Stimulated activated CD8-positive, alpha-beta memory T cell treated with anti-CD3 and anti-CD28 coated beads, Interleukin-7, amount 100 ng/mL, for 4 hours (primary cell): ENCODE measurements around the gene ZBTB22.
"Not testable (repeated sequence)": the region's sequence is repeated elsewhere in the genome, so short reads cannot be mapped to it uniquely, and the experiment has no call there.

Experiments used
- DNase-seq, 2 donors: peaks; one replicate each; pipeline ENCODE4 v3.0.0-alpha.2; 2020; ENCODE audit warnings: low read depth in 2 of 2

Gene ZBTB22

DNA sequence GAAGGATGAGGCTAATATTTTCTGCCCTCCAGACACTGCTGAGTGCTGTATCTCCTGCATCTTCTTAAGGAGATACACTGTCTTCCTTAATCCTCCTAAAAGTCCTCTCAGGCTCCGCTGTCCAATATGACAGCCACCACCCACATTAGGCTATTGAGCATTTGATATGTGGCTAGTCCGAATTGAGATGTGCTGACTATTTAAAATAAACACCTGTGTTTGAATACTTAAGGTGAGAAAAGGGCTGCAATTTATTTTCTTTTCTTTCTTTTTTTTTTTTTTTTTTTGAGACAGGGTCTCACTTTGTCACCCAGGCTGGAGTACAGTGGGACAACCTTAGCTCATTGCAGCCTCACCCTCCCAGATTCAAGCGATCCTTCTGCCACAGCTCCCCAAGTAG, 15.7 kb downstream of the ZBTB22 start:
- DNase-seq = no peak

DNA sequence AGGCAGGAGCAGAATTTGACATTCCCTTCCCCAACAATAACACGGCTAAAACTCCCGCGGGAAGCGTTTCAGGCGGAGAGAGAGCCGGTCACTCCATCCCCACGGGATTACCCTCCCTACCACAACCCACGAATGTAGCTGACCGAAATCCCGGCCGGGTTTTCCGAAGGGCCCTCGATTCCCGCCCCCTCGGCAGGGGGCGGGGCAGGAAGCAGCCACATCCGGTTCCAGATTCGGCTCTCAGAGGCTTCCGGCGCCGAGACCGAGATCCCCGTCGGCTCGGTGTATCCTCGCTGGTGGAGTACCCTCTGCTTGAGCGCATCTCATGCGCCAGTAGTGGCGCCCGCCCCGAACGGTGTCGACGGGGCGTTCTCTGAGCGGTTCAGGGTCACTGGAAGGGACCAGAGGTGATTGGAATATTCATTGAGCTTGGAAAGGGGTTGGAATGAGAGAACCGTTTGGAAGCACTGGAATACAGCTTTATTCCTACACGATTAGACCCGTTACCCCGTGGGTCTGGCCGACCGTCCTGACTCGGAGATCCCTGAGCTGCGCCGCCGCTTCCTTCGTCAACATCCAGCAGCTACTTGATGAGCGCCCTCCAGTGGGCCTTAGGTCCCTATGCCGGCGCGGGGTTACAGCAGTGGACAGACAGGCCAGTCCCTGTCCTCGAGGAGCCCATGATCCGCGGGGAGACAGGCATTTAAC, 18.2 kb downstream of the ZBTB22 start:
- peak; percentile 86 to 90 for DNase-seq

DNA sequence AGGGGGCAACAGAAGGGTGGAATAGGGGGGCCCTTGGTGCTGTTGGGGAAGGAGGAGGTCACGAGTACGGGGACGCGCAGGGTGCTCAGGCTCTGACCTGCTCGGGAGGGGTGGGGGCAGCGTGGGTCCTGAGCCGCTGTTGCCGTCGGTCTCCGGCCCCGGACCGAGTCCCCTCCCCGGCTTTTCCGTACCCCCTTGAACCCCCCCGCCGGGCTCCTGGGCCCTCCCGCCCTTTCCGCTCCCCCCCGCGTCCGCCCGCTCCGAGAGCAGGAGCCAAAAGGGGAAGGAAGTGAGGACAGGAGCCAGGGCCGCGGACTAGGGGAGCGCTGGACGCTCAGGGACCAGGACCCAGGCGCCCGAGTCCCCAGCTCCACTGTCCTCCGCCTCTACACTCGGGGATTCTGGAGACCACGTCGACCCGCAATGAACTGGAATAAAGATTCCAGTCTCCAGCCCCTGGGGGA, 18.7 kb downstream of the ZBTB22 start, which contains the start of gene RGL2:
TSS of gene RGL2 (minus strand) at position 170 of the 464 bp plus-strand sequence. CDS start 332 bp downstream, outside the sequence.
- peak; percentile 33 to 60 for DNase-seq

DNA sequence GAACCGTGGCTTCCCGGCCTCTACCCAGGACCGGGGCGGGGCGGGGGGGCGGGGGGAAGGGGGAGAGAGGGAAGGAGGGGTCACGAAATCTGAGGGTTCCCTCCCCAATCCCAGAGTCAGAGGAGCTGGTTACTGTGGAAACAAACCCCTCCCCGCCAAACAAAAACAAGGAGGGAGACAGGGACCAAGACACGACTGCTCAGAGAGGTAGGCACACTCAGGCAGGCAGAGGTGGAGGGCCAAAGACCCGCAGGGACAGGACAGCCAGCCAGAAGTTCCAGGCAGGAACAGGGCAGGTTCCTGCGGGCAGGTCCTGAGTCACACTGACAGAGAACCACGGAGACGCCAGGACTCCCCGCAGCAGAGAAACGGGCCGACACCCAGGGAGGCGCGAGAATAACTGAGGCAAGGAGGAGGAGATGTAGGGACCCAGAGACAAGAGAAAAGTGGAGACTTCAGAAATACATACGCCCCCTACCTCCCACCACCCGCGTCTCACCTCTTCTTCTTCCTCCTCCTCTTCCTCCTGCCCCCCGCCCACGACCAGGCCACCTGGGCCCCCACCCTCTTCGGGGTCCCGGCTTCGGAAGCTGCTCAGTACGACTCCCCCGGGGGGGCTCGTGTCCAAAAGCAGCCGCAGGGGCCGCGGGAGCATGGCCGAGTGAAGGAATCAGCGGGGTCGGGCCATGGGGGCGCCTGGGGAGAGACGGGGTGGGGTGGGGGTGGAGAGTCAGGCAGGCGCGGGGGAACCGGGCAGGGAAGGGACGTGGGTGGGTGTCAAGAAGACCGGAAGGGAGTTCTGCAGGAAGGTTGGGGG, 19.4 kb downstream of the ZBTB22 start:
- DNase-seq = peak; percentile 17 to 31

DNA sequence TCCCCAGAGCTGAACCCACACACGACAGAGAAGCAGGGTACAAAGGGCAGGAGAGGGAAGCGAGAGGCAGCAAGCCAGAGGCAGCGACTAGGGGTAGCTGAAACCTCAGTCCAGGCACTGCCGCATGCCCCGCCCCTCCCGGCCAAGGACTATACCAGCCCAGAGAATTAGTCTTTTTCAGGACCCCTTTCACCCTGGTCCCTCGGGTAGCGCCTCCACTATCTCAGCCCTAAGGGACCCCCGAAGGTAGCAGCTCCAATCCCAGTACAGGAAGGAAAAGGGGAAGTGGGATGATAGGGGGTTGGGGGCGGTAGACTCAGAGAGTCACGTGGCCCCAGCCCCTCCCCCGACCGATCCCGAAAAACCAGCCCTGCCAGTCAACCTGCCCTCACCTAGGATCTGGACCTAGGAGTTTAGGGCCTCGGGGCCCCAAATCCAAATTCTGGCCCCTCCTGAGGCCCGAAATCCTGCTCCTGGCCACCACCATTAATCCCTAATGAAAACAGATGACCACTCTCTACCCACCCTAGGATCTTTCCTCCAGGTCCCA, 20.1 kb downstream of the ZBTB22 start:
- DNase-seq = no peak

DNA sequence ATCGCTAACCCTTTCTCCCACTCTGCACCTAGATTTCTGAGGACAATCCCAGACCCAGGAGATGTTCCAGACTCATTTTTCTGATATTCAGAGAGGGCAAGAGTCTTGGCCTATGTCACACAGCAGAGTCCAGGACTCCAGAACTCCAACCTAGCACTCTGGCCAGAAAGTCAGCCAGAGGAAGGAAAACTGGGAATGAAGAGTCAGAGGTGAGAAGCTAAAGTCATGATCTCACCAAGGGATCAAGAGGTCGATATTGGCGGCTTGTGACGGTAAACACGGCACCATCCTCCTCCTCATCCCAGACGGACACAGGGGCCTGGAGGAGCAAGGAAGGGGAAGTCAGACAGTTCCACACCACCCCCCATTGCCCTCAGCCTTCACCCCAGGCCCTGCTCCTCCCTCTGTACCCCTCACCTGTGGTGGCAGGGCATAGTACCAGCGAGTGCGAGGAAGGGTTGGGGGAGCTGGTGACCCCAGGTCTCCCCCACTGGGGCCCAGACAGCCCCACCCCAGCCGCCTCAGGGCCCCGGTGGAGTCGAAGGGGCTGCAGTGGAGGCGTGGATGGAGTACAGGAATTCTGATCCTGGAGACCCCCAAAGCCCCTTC, 20.6 kb downstream of the ZBTB22 start:
- DNase-seq = no peak

DNA sequence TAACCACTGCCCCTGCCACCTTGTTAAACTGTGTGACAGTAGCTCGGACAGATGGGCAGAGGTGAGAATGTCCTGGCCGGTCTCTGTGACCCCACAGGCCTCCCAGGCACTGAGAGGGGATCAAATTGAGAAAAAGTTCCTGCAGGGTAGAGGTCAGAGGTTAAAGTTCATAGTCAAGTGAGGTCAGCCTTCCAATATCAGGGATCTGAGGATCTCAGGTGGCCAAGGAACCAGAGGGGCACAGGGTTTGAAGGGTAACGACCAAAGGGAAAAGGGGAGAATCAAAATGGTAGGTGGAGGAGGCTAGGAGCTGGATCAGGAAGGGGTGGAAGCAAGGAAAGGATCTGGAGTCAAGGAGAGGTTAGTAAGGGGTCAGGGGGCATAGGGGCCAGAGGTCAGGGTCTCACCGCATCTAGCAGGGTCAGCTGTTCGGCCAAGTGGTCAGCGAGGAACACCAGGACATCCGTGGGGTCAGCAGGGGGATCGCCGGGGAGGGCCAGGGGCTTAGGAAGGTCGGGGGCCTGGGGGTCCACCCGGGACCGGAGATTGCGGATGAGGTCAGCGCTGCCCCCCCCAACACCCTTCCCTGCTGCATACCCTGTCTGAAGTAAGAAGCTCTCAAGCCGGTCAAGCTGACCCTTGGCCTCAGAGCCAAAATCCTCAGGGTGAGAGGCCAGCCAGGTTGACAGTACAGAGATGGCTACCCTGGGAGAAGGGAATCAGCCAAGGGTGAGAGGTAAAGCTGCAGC, 21.7 kb downstream of the ZBTB22 start:
- DNase-seq = no peak

DNA sequence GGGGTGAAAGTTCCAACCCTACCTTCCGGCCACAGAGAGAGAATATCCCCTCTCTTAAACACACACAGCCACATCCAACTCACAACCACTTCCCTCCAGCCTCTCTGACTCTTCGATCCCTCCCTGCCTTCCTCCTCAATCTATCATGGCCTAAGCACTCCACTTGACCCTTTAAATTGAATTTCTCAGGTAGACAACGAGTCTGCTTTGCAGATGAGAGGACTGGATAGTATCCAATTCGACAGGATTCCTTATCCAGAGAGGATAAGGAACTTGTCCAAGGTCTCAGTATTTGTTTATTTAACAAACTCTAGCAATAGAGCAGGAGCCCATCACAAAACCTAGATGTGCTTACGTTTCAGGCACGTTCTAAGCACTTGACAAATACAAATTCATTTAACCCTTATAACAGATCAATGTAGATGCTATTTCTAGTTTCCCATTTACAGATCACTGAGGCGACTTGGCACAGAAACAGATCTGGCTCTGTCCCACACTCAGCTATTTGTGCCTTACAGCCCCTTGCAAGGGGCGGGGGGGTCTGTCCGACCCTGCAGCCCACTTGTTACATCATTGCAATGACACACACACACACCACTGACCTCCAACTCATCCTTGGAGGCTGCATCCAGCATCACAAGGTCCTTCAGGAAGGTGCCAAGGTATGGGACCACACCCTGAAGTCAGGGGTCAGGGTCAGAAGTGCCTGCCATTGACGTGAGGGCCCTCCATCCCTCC, 23.3 kb downstream of the ZBTB22 start:
- DNase-seq = no peak

DNA sequence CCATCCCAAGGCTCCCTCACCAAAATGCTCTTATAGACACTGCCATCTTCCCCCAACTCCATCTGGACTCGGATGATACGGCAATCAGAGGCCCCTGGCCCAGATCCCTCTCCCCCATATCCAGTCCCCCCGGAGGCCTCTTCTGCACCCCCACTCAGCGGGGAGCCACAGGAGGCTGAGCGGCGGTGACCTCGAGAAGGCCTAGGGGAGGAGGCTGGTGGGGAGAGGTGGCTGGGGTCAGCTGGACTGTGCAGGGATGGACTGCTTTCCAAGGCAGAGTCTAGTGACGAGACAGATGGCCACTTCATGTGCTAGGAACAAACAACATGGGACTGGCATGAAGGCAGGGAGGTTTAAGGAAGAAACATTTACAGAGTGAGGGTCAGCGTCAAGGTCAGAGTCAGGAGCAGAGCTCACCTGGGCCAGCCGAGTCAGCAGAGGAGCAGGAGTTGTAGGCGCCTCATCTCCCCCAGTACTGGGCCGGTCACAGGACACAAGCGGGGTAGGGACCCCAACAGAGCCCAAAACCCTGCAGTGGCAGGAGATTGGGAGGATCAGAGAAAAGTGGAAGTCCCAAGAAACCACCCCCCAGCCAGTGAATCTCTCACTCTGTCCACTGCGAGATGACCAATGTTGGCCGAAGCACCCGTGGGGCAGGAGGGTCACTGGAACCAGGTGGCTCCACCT, 24.4 kb downstream of the ZBTB22 start:
- no peak for DNase-seq

DNA sequence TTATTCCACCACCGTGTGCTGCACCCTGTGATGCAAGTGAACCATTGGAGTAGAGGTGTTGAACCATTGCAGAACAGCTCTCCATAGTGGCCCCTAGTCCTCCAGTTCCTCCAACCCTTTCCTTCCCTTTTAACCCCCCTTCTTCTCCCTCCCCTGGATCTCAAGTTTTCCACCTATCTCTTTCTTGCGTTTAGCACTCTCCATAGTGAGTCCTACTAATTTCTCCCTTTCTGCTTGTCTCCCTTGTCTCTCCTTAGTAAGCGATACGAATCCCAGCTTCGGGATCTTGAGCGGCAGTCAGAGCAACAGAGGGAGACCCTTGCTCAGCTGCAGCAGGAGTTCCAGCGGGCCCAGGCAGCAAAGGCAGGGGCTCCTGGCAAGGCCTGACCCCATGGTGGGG, 27.1 kb downstream of the ZBTB22 start:
- no peak for DNase-seq

DNA sequence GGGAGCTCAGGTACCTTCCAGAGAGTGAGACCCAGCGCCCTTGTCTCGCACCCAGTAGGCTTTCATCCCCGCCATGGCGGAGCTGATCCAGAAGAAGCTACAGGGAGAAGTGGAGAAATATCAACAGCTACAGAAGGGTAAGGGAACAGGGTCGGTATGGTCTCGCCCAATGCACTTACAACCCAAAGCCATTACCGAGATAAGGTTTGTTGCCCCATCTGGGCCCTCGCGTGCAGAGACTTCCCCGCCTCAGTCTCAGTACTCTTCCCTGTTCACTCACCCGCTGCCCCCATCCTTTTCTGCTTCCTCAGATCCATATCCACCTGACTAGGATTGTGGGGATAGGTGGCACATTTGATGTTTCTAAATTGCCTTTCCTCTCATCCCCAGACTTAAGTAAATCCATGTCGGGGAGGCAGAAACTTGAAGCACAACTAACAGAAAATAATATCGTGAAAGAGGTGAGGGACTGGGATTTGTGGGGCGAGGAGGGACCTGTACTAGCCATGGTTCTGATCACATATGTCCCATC, 27.7 kb downstream of the ZBTB22 start:
- DNase-seq = no peak

DNA sequence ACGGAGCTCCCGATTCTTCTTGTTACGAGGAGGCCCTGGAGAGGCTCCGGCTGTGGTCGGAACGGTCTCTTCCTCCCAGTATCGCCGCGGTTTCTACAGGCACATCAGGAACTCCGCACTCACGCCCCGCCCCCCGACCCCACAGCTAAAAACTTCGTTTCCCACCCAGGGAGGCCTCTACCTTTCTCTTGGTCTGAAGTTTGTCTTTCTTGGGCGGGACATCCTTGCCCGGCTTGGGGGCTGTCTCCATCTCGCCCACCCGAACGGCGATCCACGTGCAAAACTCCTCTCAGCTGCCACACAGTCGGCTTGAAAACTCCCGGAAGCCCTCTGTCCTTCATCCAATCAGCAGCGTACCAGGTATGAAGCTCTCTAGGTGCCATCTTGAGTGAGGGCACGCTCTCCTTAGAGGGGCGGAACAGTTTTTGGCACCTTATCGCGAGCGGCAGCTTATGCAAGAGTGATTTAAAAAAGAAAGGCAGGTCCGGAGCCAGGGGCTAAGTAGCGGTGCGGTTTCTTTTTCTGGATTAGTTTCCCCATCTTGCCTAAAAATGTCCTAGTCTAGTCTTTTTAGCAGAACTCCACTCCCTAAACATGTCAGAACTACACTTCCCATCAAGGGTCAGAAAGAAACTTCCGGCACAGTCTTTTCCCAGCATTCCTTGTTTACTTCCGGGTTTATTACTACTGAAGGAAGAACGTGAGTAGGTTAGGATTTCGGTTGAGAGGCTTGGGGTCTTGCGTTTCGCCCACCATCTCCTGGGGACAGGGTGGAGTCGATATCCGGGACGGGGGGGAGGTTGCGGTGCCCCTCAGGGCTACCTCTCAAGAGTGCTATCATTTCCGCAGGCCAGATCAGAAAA, 28.4 kb downstream of the ZBTB22 start, which contains the start of the genes PFDN6 and WDR46:
TSS of gene PFDN6 (plus strand) at position 681 of the 863 bp plus-strand sequence. CDS start 256 bp downstream, outside the sequence.
TSS of gene WDR46 (minus strand) at position 319 of the 863 bp plus-strand sequence. CDS start at position 250, 69 bp downstream.
- DNase-seq = peak; percentile 75 to 84

DNA sequence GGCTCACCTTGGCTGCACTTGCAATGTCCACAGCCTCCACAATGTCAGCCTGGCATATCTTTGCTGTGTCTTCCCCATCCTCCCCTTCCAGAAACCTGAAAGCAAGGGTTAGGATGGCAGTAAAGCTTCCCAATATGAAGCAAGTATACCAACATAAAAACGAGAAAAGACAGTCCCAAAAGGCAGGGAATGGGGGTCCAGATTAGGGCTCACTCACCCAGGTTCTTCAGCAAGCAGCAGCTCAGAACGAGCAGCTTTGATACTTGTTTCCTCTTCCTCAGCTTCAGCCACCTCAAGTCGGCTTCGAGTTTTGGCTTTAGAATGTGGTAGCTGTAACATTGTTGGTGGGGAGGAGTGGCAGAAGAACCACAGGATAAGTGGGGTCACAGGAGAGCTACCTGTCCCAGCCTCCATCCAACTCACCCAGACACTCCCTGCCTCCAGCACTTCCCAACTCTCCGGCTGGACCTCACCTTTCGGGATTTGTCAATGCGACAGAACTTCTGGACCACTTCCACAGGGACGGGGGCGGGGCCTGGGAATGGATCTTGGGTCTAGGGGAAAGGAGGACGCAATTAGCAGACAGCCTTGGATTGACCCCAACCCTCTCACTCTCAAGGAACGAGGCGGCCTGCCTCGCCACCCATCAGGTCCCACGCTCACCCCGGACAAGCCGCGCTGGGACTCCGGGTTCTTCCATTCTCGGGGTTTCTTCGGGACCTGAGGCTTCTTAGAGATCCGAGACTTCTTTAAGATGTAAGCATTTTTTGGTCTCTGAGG, 29.2 kb downstream of the ZBTB22 start:
- no peak for DNase-seq

DNA sequence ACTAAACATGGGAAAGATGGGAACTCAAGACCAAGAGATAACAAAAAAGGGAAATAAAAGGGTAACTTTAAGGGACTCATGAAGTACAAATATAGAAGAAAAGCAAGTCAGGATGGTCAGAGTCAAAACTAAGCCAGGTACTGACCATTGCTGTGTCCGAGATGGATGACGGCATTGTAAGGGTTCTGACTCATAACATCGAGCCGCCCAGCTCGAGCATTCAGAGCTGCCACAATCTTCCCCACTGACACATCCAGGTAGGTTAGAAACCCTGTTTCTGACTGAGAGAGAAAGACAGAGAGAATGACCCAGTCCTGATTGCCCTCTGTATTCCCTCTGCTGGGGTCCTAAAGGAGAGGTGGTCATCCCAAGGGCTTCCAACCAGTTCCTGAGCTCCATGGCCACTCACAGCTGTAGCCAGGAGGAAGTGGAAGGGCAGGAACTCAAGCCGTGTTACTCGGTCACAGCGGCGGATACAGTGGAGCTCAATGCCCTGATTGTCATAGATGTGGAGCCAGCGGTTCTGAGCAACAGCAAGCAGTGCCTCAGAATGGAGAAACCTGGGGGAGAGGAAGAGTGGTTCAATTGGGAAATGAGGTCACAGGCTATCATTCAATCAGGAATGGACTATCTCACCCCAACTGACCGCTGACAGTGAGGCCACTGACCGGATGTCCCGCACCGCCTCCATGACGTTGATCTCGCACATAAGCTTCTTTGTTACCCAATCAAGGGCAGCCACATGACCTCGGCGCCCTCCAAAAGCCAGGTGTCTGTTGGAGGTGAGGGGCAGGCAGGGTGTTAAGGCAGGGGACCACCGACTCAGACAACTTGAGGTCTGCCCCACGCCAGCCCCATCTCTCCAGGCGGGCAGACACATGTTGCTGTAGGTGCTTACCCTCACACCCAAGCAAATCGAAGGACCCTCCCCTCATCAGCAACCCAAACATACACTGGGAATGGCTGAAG, 30.3 kb downstream of the ZBTB22 start:
- DNase-seq = no peak

DNA sequence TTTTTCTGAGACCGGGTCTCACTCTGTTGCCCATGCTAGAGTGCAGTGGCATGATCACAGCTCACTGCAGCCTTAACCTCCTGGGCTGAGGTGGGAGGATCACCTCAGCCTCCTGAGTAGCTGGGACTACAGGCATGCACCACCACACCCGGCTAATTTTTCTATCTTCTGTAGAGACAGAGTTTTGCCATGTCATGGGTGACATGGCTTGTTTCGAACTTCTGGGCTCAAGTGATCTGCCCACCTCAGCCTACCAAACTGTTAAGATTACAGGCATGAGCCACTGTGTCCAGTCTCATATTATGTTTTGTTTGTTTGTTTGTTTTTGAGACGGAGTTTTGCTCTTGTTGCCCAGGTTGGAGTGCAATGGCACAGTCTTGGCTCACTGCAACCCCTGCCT, 32.3 kb downstream of the ZBTB22 start:
- DNase-seq = not testable (repeated sequence)

DNA sequence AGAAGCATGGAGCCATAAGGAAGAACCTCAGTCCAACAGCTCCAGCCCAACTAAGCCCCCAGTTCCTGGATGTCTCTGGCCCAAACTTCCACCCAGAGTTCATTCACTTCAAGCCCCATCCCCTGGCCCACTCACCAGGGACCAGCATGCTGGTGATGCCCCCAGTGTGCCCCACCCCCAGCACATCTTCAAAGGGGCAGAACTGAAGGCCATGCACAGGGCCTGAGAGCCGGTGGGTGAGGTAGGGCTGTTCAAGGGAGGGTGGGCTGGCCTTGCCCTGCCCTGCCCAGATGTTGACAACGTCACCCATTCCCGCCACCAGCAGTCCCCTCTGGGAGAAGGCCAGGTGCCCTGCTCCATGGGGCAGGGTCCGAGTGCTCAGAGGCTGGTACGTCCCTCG, 37.0 kb downstream of the ZBTB22 start:
- no peak for DNase-seq
